Measurements from ENCODE around the gene ECHDC3. TPM values are rescaled to one million over a fixed set of nuclear protein-coding genes. Genes with fewer than 3 reads are reported as not detected.

ECHDC3 gene
- total and polyA plus RNA-seq, 2 of the 13 experiments (the other 11 are each of a cell fraction or from before 2014, with no cell fraction given), result not detected

DNA sequence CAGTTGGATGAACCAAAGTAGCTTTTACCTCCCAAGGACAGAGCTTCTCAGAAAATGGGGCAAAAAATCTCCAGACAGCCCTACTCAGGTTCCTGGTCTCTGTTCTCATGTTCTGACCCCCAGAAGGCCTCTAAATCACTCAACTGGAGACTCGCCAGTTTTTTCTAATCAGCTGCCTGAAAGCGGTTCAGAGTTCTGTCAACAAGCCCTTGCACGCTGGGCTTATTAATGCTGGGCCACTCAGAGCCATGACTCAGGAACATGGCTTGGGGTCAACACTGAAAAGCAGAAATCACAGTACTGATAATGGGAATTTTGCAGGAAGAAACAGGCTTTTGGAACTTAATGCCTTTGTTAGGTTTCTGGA, 15.3 kb downstream of the ECHDC3 start (continued):
- TF ChIP-seq, protein P1, sequence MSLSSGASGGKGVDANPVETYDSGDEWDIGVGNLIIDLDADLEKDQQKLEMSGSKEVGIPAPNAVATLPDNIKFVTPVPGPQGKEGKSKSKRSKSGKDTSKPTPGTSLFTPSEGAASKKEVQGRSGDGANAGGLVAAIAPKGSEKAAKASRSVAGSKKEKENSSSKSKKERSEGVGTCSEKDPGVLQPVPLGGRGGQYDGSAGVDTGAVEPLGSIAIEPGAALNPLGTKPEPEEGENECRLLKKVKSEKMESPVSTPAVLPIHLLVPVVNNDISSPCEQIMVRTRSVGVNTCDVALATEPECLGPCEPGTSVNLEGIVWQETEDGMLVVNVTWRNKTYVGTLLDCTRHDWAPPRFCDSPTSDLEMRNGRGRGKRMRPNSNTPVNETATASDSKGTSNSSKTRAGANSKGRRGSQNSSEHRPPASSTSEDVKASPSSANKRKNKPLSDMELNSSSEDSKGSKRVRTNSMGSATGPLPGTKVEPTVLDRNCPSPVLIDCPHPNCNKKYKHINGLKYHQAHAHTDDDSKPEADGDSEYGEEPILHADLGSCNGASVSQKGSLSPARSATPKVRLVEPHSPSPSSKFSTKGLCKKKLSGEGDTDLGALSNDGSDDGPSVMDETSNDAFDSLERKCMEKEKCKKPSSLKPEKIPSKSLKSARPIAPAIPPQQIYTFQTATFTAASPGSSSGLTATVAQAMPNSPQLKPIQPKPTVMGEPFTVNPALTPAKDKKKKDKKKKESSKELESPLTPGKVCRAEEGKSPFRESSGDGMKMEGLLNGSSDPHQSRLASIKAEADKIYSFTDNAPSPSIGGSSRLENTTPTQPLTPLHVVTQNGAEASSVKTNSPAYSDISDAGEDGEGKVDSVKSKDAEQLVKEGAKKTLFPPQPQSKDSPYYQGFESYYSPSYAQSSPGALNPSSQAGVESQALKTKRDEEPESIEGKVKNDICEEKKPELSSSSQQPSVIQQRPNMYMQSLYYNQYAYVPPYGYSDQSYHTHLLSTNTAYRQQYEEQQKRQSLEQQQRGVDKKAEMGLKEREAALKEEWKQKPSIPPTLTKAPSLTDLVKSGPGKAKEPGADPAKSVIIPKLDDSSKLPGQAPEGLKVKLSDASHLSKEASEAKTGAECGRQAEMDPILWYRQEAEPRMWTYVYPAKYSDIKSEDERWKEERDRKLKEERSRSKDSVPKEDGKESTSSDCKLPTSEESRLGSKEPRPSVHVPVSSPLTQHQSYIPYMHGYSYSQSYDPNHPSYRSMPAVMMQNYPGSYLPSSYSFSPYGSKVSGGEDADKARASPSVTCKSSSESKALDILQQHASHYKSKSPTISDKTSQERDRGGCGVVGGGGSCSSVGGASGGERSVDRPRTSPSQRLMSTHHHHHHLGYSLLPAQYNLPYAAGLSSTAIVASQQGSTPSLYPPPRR (CRISPR knock-in tag; IDR thresholded peaks at IDR 0.05; ENCODE audit: borderline replicate concordance), result peak; percentile 12; the same call in 1 of the 2 replicates
- TF ChIP-seq, protein P2, sequence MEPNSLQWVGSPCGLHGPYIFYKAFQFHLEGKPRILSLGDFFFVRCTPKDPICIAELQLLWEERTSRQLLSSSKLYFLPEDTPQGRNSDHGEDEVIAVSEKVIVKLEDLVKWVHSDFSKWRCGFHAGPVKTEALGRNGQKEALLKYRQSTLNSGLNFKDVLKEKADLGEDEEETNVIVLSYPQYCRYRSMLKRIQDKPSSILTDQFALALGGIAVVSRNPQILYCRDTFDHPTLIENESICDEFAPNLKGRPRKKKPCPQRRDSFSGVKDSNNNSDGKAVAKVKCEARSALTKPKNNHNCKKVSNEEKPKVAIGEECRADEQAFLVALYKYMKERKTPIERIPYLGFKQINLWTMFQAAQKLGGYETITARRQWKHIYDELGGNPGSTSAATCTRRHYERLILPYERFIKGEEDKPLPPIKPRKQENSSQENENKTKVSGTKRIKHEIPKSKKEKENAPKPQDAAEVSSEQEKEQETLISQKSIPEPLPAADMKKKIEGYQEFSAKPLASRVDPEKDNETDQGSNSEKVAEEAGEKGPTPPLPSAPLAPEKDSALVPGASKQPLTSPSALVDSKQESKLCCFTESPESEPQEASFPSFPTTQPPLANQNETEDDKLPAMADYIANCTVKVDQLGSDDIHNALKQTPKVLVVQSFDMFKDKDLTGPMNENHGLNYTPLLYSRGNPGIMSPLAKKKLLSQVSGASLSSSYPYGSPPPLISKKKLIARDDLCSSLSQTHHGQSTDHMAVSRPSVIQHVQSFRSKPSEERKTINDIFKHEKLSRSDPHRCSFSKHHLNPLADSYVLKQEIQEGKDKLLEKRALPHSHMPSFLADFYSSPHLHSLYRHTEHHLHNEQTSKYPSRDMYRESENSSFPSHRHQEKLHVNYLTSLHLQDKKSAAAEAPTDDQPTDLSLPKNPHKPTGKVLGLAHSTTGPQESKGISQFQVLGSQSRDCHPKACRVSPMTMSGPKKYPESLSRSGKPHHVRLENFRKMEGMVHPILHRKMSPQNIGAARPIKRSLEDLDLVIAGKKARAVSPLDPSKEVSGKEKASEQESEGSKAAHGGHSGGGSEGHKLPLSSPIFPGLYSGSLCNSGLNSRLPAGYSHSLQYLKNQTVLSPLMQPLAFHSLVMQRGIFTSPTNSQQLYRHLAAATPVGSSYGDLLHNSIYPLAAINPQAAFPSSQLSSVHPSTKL (CRISPR knock-in tag; IDR thresholded peaks at IDR 0.05), result peak; percentile 80
- TF ChIP-seq U2AF1 (optimal IDR thresholded peaks at IDR 0.05; ENCODE audit: low read depth, low read length) (no peak), ZNF703 (CRISPR knock-in tag; IDR thresholded peaks at IDR 0.05; ENCODE audit: borderline replicate concordance) (no peak), ZNF274 (CRISPR knock-in tag; IDR thresholded peaks at IDR 0.05) (no peak), NFKBIZ (CRISPR knock-in tag; IDR thresholded peaks at IDR 0.05) (no peak), CAMTA2 (CRISPR knock-in tag; IDR thresholded peaks at IDR 0.05; ENCODE audit: borderline replicate concordance) (no peak)
- TF ChIP-seq, protein P3, sequence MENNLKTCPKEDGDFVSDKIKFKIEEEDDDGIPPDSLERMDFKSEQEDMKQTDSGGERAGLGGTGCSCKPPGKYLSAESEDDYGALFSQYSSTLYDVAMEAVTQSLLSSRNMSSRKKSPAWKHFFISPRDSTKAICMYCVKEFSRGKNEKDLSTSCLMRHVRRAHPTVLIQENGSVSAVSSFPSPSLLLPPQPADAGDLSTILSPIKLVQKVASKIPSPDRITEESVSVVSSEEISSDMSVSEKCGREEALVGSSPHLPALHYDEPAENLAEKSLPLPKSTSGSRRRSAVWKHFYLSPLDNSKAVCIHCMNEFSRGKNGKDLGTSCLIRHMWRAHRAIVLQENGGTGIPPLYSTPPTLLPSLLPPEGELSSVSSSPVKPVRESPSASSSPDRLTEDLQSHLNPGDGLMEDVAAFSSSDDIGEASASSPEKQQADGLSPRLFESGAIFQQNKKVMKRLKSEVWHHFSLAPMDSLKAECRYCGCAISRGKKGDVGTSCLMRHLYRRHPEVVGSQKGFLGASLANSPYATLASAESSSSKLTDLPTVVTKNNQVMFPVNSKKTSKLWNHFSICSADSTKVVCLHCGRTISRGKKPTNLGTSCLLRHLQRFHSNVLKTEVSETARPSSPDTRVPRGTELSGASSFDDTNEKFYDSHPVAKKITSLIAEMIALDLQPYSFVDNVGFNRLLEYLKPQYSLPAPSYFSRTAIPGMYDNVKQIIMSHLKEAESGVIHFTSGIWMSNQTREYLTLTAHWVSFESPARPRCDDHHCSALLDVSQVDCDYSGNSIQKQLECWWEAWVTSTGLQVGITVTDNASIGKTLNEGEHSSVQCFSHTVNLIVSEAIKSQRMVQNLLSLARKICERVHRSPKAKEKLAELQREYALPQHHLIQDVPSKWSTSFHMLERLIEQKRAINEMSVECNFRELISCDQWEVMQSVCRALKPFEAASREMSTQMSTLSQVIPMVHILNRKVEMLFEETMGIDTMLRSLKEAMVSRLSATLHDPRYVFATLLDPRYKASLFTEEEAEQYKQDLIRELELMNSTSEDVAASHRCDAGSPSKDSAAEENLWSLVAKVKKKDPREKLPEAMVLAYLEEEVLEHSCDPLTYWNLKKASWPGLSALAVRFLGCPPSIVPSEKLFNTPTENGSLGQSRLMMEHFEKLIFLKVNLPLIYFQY (CRISPR knock-in tag; IDR thresholded peaks at IDR 0.05; ENCODE audit: borderline replicate concordance), result peak; percentile 29; the same call in 1 of the 2 replicates
- TF ChIP-seq, protein P4, sequence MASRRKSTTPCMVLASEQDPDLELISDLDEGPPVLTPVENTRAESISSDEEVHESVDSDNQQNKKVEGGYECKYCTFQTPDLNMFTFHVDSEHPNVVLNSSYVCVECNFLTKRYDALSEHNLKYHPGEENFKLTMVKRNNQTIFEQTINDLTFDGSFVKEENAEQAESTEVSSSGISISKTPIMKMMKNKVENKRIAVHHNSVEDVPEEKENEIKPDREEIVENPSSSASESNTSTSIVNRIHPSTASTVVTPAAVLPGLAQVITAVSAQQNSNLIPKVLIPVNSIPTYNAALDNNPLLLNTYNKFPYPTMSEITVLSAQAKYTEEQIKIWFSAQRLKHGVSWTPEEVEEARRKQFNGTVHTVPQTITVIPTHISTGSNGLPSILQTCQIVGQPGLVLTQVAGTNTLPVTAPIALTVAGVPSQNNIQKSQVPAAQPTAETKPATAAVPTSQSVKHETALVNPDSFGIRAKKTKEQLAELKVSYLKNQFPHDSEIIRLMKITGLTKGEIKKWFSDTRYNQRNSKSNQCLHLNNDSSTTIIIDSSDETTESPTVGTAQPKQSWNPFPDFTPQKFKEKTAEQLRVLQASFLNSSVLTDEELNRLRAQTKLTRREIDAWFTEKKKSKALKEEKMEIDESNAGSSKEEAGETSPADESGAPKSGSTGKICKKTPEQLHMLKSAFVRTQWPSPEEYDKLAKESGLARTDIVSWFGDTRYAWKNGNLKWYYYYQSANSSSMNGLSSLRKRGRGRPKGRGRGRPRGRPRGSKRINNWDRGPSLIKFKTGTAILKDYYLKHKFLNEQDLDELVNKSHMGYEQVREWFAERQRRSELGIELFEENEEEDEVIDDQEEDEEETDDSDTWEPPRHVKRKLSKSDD (CRISPR knock-in tag; IDR thresholded peaks at IDR 0.05; ENCODE audit: low read depth), result no peak
- TF ChIP-seq, protein P5, sequence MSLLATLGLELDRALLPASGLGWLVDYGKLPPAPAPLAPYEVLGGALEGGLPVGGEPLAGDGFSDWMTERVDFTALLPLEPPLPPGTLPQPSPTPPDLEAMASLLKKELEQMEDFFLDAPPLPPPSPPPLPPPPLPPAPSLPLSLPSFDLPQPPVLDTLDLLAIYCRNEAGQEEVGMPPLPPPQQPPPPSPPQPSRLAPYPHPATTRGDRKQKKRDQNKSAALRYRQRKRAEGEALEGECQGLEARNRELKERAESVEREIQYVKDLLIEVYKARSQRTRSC (CRISPR knock-in tag; IDR thresholded peaks at IDR 0.05; ENCODE audit: low read depth), result no peak
- TF ChIP-seq, protein P6, sequence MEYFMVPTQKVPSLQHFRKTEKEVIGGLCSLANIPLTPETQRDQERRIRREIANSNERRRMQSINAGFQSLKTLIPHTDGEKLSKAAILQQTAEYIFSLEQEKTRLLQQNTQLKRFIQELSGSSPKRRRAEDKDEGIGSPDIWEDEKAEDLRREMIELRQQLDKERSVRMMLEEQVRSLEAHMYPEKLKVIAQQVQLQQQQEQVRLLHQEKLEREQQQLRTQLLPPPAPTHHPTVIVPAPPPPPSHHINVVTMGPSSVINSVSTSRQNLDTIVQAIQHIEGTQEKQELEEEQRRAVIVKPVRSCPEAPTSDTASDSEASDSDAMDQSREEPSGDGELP (IDR thresholded peaks at IDR 0.05; ENCODE audit: borderline replicate concordance, low read depth), result peak; percentile 94

All from HepG2 (cell line).